Measurements from ENCODE around the gene ACTR3C. TPM values are rescaled to one million over a fixed set of nuclear protein-coding genes. Genes with fewer than 3 reads are reported as not detected.
A peak's percentile ranks its signal among the peaks of the same experiment; 100 is the strongest.

Gene ACTR3C
- total and polyA plus RNA-seq, 10 of the 15 experiments (the other 5 are each of a cell fraction or from before 2014, with no cell fraction given): 2.0 to 10.2 (median 6.3) TPM

- H3K27me3 ChIP-seq (replicated peaks in 1 of 2; ENCODE audit: control insufficient read depth in 2 of 2, insufficient read depth in 2 of 2, low read length in 1 of 2): no peaks in the 10 kb centered on the region
- H3K27ac ChIP-seq (ENCODE audit: control insufficient read depth, insufficient read depth): peak overlapping the region; percentile 97
- peak overlapping the region; percentile 96 for H3K4me3 ChIP-seq
- ChIA-PET SMC1A (ENCODE audit: uncharacterized antibody, unreplicated experiment) (interaction anchor here (0.8 to 5.6 kb wide), 7 partner anchors 8 to 66 kb away, joined by 3 to 41 read pairs (median 6); a partner anchor contains a TSS), CTCF (interaction anchor here (0.9 to 7.7 kb wide), 9 partner anchors 10 to 54 kb away, joined by 3 to 70 read pairs (median 7); a partner anchor contains a TSS), POLR2A (interaction anchor here (0.9 to 4.9 kb wide), 8 partner anchors 10 to 47 kb away, joined by 3 to 46 read pairs (median 10); a partner anchor contains a TSS), RAD21 (ENCODE audit: unreplicated experiment) (interaction anchor here (0.9 to 5.3 kb wide), 7 partner anchors 8 to 66 kb away, joined by 3 to 45 read pairs (median 11); a partner anchor contains a TSS)
- peak overlapping the region; percentile 99 for H3K9ac ChIP-seq (ENCODE audit: control insufficient read depth, insufficient read depth, low read length)
- H2AFZ ChIP-seq (ENCODE audit: control insufficient read depth, low read depth, low read length): peak overlapping the region; percentile 69
- peaks cover 29% of the 10 kb centered on the region for H3K4me1 ChIP-seq (ENCODE audit: control insufficient read depth, insufficient read depth, low read length)
- intact Hi-C loops (cut with micrococcal nuclease; ENCODE audit: unreplicated experiment): loop anchor here (1.0 to 2.0 kb wide), 2 partner anchors 12 to 45 kb away; partner anchors contain the start of genes ACTR3C, LRRC61 and ZNF775
- H3K79me2 ChIP-seq (ENCODE audit: control insufficient read depth, insufficient read depth, low read length): peaks cover 50% of the 10 kb centered on the region
- WGBS (ENCODE audit: insufficient coverage, insufficient replicate concordance, low lambda C conversion rate, missing lambda C conversion rate): 39% methylated on average over 8 of the region's 8 CpGs
- ATAC-seq: no peak
- no peaks in the 10 kb centered on the region for H3K9me3 ChIP-seq (replicated peaks; ENCODE audit: control insufficient read depth, insufficient read depth, low read length)
- no peak for DNase-seq (ENCODE audit: low read depth, low spot score)
- in situ Hi-C loops (cut with MboI): no loop called here
- H4K20me1 ChIP-seq (ENCODE audit: control insufficient read depth, insufficient read depth): no peaks in the 10 kb centered on the region; the same call in 1 of the 2 replicates
- BruUV-seq (replicated peaks): no TSS peak
- peak overlapping the region; percentile 93 for H3K4me2 ChIP-seq (ENCODE audit: control insufficient read depth, insufficient read depth)
- peaks cover 10 to 14% of the 10 kb centered on the region in 2 experiments for H3K36me3 ChIP-seq (ENCODE audit: control insufficient read depth in 2 of 2, insufficient read depth in 2 of 2, low read length in 1 of 2)
- FAIRE-seq: no peak
- TF ChIP-seq NBN (IDR thresholded peaks at IDR 0.05) (no peak), BCLAF1 (IDR thresholded peaks at IDR 0.05) (no peak), TCF12 (IDR thresholded peaks at IDR 0.05; ENCODE audit: low read depth, low read length) (peak; percentile 91), ASH2L (IDR thresholded peaks at IDR 0.05; ENCODE audit: borderline replicate concordance, low read depth) (no peak), ZBTB40 (IDR thresholded peaks at IDR 0.05; ENCODE audit: borderline replicate concordance) (peak; percentile 33; the same call in 1 of the 2 replicates), ZNF217 (IDR thresholded peaks at IDR 0.05) (0 out of 2 replicates have a peak, but pooled peaks have one; percentile 56), IRF3 (IDR thresholded peaks at IDR 0.05) (no peak), ZNF24 (IDR thresholded peaks at IDR 0.05) (no peak), EP300 (IDR thresholded peaks at IDR 0.05; ENCODE audit: borderline replicate concordance in 1 of 2, control insufficient read depth in 1 of 2, low read depth in 2 of 2, low read length in 2 of 2) (0 out of 4 replicates have a peak, but pooled peaks of 1 of the 2 experiments have one; percentile 46), CBFB (IDR thresholded peaks at IDR 0.05; ENCODE audit: low read depth) (0 out of 2 replicates have a peak, but pooled peaks have one; percentile 56), IKZF2 (IDR thresholded peaks at IDR 0.05) (peak in 1 of 2 experiments; percentile 80; a peak in 2 of 4 replicates), LARP7 (IDR thresholded peaks at IDR 0.05) (no peak; the same call in 1 of the 2 replicates), BACH1 (IDR thresholded peaks at IDR 0.05; ENCODE audit: borderline replicate concordance) (peak; percentile 28; the same call in 1 of the 2 replicates), MYC (IDR thresholded peaks at IDR 0.05; ENCODE audit: insufficient read depth, insufficient read length, insufficient replicate concordance, low read length, severe bottlenecking) (no peak), MTA2 (IDR thresholded peaks at IDR 0.05; ENCODE audit: low read depth) (peak; percentile 52; the same call in 1 of the 2 replicates), RAD51 (IDR thresholded peaks at IDR 0.05) (peak; percentile 36)
These were observed 44.3 kb upstream of the ACTR3C start for GRCh38 chr7:150367677-150368095.
